Omental fat pad (tissue), 4 donors: ENCODE data around the gene PRSS2. TPM values are rescaled to one million over a fixed set of nuclear protein-coding genes. Genes with fewer than 3 reads are reported as not detected.
"Not testable (repeated sequence)": the region's sequence is repeated elsewhere in the genome, so short reads cannot be mapped to it uniquely, and the experiment has no call there.

Experiments used
- ATAC-seq: fragments of 150-250 bp; one replicate; pipeline ENCODE4 v1.9.1; 2016; ENCODE audit warnings: mild to moderate bottlenecking, moderate library complexity; ENCODE audit not compliant: low FRiP score
- DNase-seq: peaks from one replicate; pipeline ENCODE4 v3.0.0-alpha.2; 2019; ENCODE audit warnings: low spot score
- CTCF ChIP-seq, 3 donors: fragments of 450-650 bp; IDR thresholded peaks; one replicate each; pipeline ENCODE4 v1.5.1; 2016 to 2017; ENCODE audit warnings: antibody characterized with exemption in 3 of 3, mild to moderate bottlenecking in 3 of 3, moderate library complexity in 2 of 3
- total RNA-seq, 4 donors: library from RNA; depleted of rRNA; stranded (reverse); fragments of >200 nt; gene quantifications; one replicate each; pipeline ENCODE4 v1.1.0, GENCODE V29; 2016

Gene PRSS2
- 1 to 10 TPM in 1 of 4 donors, under 1 TPM in 1, not detected in 2; 0.72 to 1.3 TPM for total RNA-seq

- DNase-seq (no peak), ATAC-seq (no peak)
- no peak for TF ChIP-seq CTCF (IDR thresholded peaks at IDR 0.05)
Measured at GRCh38 chr7:142770661-142771352, at the start of gene PRSS2. PRSS2 (plus strand) TSS chr7:142770970; CDS start chr7:142770983, 13 bp downstream.

- no peak for TF ChIP-seq CTCF (IDR thresholded peaks at IDR 0.05)
- DNase-seq (no peak), ATAC-seq (no peak)
Measured at GRCh38 chr7:142720986-142721385, 49.8 kb upstream of the PRSS2 start.

- ATAC-seq = no peak
- TF ChIP-seq CTCF (IDR thresholded peaks at IDR 0.05) = no peak
- no peak for DNase-seq
Measured at GRCh38 chr7:142722248-142722794, 48.4 kb upstream of the PRSS2 start.

DNA sequence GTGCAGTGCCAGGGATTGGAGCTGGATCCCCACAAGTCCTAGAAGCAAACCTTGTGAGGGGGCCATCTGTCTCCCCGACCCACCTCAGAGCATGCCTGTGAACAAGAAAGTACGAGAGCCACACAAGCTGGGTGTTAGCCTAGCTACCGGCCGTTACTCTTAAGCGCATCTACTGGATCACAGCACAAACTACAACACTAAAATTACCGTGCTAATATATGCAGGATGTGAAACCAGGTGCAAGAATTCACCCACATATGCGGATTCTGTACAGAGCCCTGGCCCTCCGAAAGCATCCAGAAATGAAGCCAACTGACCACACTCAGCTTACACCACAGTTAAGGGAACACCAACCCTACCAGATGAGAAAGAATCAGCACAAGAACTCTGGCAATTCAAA is 37.5 kb upstream of the PRSS2 start:
- DNase-seq = no peak
- ATAC-seq = no peak
- TF ChIP-seq CTCF (IDR thresholded peaks at IDR 0.05) = no peak

DNA sequence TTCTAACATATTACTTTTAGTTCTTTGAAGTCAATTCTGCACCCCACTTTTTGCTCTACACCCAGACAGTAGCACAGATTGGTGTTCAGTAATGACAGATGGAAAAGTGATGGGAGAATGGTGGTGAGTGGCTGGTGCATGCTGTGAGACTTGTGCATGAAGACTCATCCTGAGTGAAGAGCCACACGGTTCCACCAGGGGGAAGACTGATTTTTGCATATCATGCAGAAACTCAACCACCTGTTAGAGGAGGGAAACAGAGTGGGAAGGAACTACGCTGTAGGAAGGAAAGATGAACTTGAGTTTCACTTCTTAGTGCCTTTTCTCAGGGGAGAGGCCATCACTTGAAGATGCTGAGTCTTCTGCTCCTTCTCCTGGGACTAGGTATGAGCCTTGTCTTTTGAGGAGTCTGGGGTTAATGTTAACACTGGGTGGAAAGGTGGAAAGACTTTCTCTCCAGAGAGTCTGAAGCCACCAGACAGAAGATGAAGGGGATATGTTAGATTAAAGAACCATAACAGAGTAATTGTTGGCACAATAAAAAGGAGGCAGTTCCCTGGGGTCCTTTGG is 30.8 kb upstream of the PRSS2 start:
- TF ChIP-seq CTCF (IDR thresholded peaks at IDR 0.05) = no peak
- ATAC-seq (no peak), DNase-seq (no peak)

DNA sequence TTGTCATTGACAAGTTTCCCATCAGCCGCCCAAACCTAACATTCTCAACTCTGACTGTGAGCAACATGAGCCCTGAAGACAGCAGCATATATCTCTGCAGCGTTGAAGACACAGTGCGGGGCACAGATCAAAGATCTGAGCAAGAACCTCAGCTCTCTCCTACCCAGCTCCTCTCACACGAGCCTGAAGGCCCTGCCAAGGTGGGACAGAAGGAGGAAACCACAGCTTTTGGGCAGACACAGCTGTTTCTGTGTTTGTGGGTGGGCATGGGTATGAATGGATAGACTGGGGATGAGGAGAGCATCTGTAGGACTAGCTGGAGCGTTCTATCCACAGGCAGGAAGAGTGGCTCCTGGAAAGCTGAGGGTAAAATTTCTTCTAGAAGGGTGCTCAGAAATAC is 30.0 kb upstream of the PRSS2 start:
- ATAC-seq (no peak), DNase-seq (no peak)
- TF ChIP-seq CTCF (IDR thresholded peaks at IDR 0.05) = no peak

GRCh38 chr7:142741932-142742331 is 28.8 kb upstream of the PRSS2 start:
- not testable (repeated sequence) for DNase-seq, ATAC-seq
